Neural crest cell (in vitro differentiated cells): ENCODE results near the gene KPNA3. TPM values are rescaled to one million over a fixed set of nuclear protein-coding genes. Genes with fewer than 3 reads are reported as not detected.
A peak's percentile ranks its signal among the peaks of the same experiment; 100 is the strongest.

Experiments
- DNase-seq: peaks from one replicate; pipeline ENCODE4 v3.0.0; 2021; ENCODE audit warnings: low read depth, mixed read lengths, low spot score
- H3K27ac Mint-ChIP-seq: one replicate; pipeline ENCODE4 v1.8.0; 2021; ENCODE audit warnings: mild to moderate bottlenecking, mixed read lengths; ENCODE audit not compliant: unreplicated experiment
- H3K27me3 Mint-ChIP-seq: 2 replicates; pipeline ENCODE4 v1.8.0; 2021; ENCODE audit warnings: low read depth, mild to moderate bottlenecking, mixed read lengths
- H3K36me3 Mint-ChIP-seq: 2 replicates; pipeline ENCODE4 v1.8.0; 2021; ENCODE audit warnings: low read depth, mild to moderate bottlenecking, mixed read lengths
- H3K4me1 Mint-ChIP-seq: 2 replicates; pipeline ENCODE4 v1.8.0; 2021; ENCODE audit warnings: mixed read lengths
- H3K4me3 Mint-ChIP-seq: one replicate; pipeline ENCODE4 v1.8.0; 2021; ENCODE audit warnings: mild to moderate bottlenecking, mixed read lengths
- H3K9me3 Mint-ChIP-seq: 2 replicates; pipeline ENCODE4 v1.8.0; 2021; ENCODE audit warnings: mixed read lengths
- total RNA-seq: library from RNA; stranded (reverse); gene quantifications from 2 replicates; pipeline ENCODE4 v1.2.1, GENCODE V29; 2021
- TF ChIP-seq, protein P1 (sequence below): fragments of 200-600 bp; sonication (generic); conservative IDR thresholded peaks from 2 replicates; pipeline ENCODE4 v1.5.0; 2021; ENCODE audit warnings: antibody characterized with exemption, mild to moderate bottlenecking

The KPNA3 gene
- total RNA-seq, 1 donor from 2014 or later = 53.7 TPM

DNA sequence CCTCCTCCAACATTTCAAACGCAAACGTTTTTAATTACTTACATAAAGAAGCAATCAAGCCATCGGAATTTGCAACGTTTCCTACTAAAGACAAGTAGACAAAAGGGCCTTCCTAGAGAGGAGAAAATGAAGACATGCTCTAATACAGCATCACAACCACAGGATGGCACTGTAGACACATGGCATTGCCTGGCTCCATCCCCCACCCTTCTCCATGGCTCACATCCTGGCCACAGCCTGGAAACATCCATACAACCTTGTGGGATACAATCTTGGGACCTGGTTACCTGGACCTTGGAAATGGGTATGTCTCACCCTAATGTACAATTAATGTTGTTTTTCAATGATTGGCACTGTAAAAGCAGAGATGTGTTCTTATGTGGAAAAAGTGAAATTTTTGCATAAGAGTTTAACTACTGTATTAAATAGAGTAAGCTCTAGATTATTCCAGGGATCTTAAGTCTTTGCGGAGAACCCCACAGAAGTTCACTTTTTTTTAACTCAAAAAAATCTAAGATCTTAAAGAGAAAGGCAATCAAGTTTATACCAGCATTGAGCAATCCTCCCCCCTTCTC lies 122.7 kb downstream of the KPNA3 start:
- TF ChIP-seq, protein P1, sequence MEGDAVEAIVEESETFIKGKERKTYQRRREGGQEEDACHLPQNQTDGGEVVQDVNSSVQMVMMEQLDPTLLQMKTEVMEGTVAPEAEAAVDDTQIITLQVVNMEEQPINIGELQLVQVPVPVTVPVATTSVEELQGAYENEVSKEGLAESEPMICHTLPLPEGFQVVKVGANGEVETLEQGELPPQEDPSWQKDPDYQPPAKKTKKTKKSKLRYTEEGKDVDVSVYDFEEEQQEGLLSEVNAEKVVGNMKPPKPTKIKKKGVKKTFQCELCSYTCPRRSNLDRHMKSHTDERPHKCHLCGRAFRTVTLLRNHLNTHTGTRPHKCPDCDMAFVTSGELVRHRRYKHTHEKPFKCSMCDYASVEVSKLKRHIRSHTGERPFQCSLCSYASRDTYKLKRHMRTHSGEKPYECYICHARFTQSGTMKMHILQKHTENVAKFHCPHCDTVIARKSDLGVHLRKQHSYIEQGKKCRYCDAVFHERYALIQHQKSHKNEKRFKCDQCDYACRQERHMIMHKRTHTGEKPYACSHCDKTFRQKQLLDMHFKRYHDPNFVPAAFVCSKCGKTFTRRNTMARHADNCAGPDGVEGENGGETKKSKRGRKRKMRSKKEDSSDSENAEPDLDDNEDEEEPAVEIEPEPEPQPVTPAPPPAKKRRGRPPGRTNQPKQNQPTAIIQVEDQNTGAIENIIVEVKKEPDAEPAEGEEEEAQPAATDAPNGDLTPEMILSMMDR = peak; percentile 79
- Mint-ChIP-seq H3K4me1 (peaks cover 27% of the 10 kb centered on the region), H3K27ac (no peak overlapping the region), H3K9me3 (peaks cover 3% of the 10 kb centered on the region), H3K27me3 (no peaks in the 10 kb centered on the region), H3K4me3 (no peak overlapping the region), H3K36me3 (peaks cover 31% of the 10 kb centered on the region)
- peak; percentile 45 for DNase-seq

GRCh38 chr13:49667773-49668172 lies 124.7 kb downstream of the KPNA3 start:
- H3K27ac Mint-ChIP-seq = no peak overlapping the region
- H3K4me1 Mint-ChIP-seq = peaks cover 32% of the 10 kb centered on the region
- no peak overlapping the region for H3K4me3 Mint-ChIP-seq
- TF ChIP-seq, protein P1 = no peak
- H3K27me3 Mint-ChIP-seq = no peaks in the 10 kb centered on the region
- H3K36me3 Mint-ChIP-seq = peaks cover 27% of the 10 kb centered on the region
- no peaks in the 10 kb centered on the region for H3K9me3 Mint-ChIP-seq
- DNase-seq = no peak

GRCh38 chr13:49664606-49665005 lies 127.9 kb downstream of the KPNA3 start:
- no peak overlapping the region for H3K27ac Mint-ChIP-seq
- H3K36me3 Mint-ChIP-seq = peaks cover 33% of the 10 kb centered on the region
- no peaks in the 10 kb centered on the region for H3K27me3 Mint-ChIP-seq
- no peaks in the 10 kb centered on the region for H3K9me3 Mint-ChIP-seq
- H3K4me1 Mint-ChIP-seq = peaks cover 7% of the 10 kb centered on the region
- no peak overlapping the region for H3K4me3 Mint-ChIP-seq
- DNase-seq = no peak
- TF ChIP-seq, protein P1 = no peak

DNA sequence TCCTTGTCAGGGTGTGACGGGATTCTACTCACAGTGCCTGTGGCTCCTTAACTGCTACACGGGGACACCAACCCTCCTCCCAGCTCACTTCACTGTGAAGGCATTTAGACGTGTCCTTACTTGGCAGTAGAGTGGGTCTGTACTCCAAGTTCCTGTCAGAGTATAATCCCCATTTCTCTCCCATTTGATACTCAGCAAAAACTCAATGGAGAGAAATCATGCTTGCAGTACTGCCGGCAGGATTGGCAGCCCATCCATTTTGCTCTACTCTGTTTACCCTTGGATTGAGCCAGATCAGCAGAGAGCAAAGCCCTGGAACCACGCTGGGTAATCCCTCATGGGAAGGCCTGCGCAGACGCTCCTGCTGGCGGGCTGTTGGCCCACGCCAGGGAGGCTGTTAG lies 135.2 kb downstream of the KPNA3 start:
- H3K9me3 Mint-ChIP-seq = no peaks in the 10 kb centered on the region
- H3K4me1 Mint-ChIP-seq = peaks cover 13% of the 10 kb centered on the region
- H3K4me3 Mint-ChIP-seq = no peak overlapping the region
- DNase-seq = no peak
- TF ChIP-seq, protein P1 = no peak
- H3K36me3 Mint-ChIP-seq = peaks cover 8% of the 10 kb centered on the region
- no peak overlapping the region for H3K27ac Mint-ChIP-seq
- no peaks in the 10 kb centered on the region for H3K27me3 Mint-ChIP-seq

DNA sequence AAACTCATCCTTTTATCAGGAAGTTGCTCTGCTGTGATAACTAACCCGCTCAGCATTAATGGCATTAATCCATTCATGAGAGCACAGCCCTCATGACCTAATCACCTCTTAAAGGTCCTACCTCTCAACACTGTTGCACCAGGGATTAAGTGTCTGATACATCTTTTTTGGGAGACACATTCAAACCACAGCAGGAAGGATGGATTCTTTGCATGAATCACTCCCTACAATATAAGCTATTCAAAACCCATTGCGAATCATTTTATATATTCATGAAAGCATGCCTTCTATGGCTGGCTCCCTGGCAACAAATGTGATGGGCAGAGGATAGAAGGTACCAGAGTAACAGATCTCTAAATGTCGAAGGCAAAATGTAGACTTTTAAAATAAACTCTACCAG lies 136.6 kb downstream of the KPNA3 start:
- no peak for DNase-seq
- H3K36me3 Mint-ChIP-seq = peaks cover 2% of the 10 kb centered on the region
- no peaks in the 10 kb centered on the region for H3K9me3 Mint-ChIP-seq
- peaks cover 13% of the 10 kb centered on the region for H3K4me1 Mint-ChIP-seq
- no peak overlapping the region for H3K27ac Mint-ChIP-seq
- TF ChIP-seq, protein P1 = no peak
- H3K27me3 Mint-ChIP-seq = no peaks in the 10 kb centered on the region
- no peak overlapping the region for H3K4me3 Mint-ChIP-seq
